T1000 (cell line): ENCODE data around the gene UBE2G1.

Experiments
- DNase-seq: peaks from one replicate; lab custom pipeline; 2025; ENCODE audit warnings: mixed read lengths; lab: John Stamatoyannopoulos, UW

The UBE2G1 gene

GRCh38 chr17:4247361-4247970 is 119.0 kb downstream of the UBE2G1 start:
- no peak for DNase-seq

- no peak for DNase-seq
Measured at GRCh38 chr17:4246674-4247073, 119.8 kb downstream of the UBE2G1 start.

DNA sequence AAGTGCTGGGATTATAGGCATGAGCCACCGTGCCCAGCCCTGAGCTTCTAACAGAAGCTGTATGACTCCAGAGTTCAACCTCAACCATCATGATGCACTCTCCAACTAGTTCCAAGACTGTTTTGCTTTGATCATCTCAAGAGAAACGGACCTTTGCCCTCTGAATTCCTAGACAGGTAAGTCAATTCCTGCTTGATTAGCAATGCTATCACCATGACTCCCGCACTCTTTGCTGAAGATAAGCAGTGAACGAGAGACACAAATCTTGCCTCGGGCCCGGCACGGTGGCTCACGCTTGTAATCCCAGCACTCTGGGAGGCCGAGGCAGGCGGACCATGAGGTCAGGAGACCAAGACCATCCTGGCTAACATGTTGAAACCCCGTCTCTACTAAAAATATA is 124.9 kb downstream of the UBE2G1 start:
- DNase-seq = no peak

DNA sequence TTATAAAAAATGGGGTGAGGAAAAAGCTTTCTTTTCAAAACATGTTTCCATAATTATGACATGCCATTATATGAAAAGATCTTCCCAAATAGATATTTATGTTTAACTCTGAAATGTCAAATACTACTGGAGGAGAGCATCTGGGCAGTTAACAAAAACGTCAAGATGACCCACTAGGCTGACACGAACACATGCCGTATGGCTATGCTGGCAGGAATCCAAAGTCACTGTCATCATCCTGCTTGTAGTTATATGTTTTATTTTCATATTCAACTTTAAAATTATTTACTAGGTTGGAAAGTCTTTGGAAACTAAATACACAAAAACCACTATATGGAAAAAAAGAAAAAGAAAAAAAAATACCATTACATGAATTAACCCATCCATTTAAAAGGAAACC is 130.0 kb downstream of the UBE2G1 start:
- DNase-seq = no peak

GRCh38 chr17:4235372-4236279 is 130.8 kb downstream of the UBE2G1 start:
- DNase-seq = no peak

- DNase-seq = no peak
Measured at GRCh38 chr17:4234401-4234800, 132.1 kb downstream of the UBE2G1 start.

DNA sequence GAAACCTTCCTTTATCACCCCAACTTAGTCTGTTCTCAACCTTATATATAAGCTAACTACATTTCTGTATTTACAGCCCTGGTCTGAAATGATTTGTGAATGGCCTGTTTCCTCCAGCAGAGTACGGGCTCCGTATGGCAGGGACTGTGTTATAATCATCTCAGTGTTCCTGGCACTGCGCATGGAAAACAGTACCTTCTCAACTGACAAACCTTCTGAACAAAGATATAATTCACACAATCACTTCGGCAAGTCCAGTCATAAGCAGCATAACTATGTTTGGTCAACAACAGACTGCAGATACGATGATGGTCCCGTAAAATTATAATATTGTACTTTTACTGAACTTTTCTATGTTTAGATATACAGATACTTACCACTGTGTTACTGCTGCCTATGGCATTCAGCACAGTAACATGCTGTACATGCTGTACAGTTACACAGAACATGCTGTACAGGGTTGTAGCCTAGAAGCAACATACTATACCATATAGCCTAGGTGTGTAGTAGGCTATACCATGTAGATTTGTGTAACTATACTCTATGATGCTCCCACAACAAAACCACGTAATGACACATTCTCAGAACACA is 132.7 kb downstream of the UBE2G1 start:
- DNase-seq = no peak

- DNase-seq = no peak
Measured at GRCh38 chr17:4232168-4232813, 134.2 kb downstream of the UBE2G1 start.

GRCh38 chr17:4229627-4230541 is 136.6 kb downstream of the UBE2G1 start:
- peak; percentile 46 for DNase-seq

DNA sequence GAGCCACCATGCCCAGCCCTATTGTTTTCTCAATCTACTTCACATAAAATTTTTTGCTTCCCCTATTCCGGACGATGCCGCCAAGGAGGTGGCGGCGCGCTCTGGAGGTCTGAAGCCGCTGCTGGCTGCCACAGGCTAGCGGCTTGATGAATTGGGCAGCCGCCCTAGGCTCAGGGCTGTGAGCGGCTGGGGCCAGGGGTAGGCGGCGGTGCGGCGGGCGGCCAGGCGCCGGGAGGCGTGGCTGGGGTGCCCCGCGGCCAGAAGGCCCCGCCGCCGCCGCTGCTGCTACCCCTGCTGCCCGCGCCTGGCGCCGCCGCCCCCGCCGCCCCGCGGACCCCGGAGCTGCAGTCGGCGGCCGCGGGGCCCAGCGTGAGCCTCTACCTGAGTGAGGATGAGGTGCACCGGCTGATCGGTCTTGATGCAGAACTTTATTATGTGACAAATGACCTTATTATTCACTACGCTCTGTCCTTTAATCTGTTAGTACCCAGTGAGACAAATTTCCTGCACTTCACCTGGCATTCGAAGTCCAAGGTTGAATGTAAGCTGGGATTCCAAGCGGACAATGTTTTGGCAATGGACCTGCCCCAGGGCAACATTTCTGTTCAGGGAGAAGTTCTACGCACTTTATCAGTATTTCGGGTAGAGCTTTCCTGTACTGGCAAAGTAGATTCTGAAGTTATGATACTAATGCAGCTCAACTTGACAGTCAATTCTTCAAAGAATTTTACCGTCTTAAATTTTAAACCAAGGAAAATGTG is 144.4 kb downstream of the UBE2G1 start:
- no peak for DNase-seq

GRCh38 chr17:4221163-4221562 is 145.3 kb downstream of the UBE2G1 start:
- DNase-seq = no peak

GRCh38 chr17:4220655-4221054 is 145.8 kb downstream of the UBE2G1 start:
- no peak for DNase-seq
